PC-9 (cell line): Measurements from ENCODE around the gene ARV1.

Experiments used
- CTCF ChIP-seq: fragments of 200-600 bp; sonication (generic); conservative IDR thresholded peaks from 2 replicates; pipeline ENCODE4 v1.6.1; 2017; ENCODE audit warnings: mixed run types, antibody characterized with exemption, mild to moderate bottlenecking, moderate library complexity
- EZH2 ChIP-seq: fragments of 200-600 bp; sonication (generic); IDR thresholded peaks from 2 replicates; pipeline ENCODE4 v1.8.0; 2017; ENCODE audit warnings: antibody characterized with exemption, low read depth

DNA sequence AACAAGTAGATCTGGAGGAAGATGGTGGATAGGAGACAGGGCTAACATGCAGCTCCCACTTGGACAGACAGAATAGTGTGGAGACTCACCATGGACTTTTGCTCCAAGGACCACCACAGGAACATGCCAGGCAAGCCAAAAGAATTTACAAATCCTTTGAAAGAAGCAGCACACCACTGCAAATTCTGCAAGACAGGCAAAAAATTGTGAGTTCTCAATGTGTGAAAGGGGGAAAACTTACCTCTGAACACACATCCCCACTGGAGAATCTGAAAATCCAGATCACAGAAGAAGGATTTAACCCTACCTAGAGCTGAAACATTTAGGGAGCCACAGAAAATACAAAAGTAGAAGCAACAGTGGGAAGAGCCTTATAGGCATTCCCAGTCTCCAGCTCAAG, 23.0 kb downstream of the ARV1 start:
- no peak for TF ChIP-seq CTCF
- TF ChIP-seq EZH2: no peak
